ENCODE results near the gene FOXO3.
"Not testable (repeated sequence)": the region's sequence is repeated elsewhere in the genome, so short reads cannot be mapped to it uniquely, and the experiment has no call there.

The FOXO3 gene

DNA sequence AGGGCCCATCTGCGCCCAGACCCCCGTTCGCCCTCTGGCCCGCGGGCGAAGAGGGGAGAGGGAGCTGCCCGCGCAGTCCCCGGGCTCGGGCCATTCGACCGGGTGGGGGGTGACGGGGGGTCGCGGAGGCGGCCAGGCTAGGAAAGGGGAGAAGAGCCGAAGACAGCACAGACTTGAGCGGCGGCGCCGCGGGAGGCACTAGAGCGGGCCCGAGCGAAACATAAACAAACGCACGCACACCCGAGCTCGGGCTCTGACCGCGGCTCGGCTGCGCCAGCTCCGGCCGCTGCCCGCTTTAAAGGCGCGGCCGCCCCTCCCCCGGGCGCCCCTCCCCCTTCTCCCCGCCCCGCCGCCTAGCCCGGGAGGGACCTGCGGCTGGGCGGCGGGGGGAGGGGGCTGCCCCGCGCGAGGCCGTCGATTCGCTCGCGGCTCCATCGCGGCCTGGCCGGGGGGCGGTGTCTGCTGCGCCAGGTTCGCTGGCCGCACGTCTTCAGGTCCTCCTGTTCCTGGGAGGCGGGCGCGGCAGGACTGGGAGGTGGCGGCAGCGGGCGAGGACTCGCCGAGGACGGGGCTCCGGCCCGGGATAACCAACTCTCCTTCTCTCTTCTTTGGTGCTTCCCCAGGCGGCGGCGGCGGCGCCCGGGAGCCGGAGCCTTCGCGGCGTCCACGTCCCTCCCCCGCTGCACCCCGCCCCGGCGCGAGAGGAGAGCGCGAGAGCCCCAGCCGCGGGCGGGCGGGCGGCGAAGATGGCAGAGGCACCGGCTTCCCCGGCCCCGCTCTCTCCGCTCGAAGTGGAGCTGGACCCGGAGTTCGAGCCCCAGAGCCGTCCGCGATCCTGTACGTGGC, at the start of gene FOXO3:
Gene FOXO3, plus strand, starts transcription at position 455 of the 846 bp plus-strand sequence. Its CDS starts 292 bp downstream, at position 747.
- ATAC-seq = no peak

DNA sequence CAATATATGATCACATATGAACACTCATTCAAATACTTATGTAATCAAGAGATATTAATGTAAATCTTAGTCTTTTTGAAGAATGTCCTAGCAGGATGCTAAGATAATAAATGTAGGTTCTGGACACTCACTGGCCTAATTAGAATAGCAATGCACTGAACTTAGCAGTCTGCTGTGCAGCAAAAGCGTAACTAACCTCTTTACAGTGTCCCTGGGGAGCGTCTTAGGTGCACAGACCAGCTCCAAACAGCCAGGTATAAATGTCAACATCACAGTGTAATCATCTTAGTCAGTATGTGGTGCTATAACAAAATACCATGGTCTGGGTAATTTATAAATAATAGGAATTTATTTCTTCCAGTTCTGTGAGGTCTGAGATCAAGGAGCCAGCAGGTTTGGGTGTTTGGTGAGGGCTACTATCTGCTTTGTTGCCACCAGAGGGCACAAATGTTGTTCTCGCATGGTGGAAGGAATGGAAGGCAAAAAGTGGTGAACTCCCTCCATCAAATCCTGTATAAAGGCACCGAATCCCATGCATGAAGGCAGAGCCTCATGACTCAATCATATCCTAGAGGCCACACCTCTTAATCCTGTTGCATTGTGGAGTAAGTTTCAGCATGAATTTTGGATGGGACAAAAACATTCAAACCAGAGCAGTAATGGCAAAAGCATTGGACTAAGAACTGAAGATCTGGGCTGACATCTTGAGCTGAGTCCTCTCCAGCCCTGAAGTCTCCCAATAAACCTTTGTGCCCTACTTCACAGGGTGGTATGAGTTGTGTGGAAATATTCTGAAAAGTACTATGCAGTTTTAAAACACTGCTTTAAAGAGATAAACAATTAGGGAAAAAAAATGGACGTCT, 41.8 kb upstream of the FOXO3 start:
- no peak for ATAC-seq

DNA sequence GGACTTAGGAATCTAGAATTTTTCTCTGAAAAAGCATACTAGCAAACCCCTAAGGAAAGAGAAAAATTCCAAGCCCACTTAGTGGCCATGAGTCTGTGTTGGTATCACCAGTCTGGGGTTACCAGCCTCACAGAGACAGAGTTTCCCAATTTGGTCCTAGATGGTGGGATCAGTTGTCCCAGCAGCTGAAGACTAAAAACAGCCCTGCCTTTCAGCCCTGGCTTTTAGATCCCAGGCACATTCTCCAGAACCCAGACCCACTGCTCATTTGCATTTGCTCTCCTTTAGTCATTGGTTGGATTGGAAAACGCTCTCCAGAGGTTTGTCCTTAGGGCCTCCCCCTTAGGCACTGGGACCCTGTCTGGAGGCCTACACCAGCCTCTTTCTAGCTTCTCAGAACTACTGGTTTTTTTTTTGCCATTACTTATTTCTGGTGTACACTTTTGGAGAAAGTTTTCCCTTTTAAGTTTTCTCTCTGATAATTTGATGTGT, 39.1 kb upstream of the FOXO3 start:
- ATAC-seq = no peak

DNA sequence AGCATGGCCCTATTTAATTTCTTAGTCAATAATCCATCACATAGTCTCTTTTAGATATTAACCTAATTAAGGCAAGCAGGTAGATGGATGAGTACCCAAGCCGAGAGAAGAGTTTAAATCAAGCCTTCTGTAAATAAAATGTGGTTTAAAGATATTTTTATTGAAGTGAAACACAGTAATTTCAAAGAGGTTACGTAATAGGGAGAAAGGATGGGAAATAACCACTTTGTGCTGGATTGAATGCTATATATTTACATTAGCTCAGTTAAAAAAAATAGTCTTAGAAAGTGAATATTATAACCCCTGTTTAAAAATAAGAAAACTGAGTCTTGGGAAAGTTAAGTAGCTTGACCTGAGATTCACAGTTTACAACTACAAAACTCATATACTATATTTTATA, 37.0 kb upstream of the FOXO3 start:
- ATAC-seq = no peak

DNA sequence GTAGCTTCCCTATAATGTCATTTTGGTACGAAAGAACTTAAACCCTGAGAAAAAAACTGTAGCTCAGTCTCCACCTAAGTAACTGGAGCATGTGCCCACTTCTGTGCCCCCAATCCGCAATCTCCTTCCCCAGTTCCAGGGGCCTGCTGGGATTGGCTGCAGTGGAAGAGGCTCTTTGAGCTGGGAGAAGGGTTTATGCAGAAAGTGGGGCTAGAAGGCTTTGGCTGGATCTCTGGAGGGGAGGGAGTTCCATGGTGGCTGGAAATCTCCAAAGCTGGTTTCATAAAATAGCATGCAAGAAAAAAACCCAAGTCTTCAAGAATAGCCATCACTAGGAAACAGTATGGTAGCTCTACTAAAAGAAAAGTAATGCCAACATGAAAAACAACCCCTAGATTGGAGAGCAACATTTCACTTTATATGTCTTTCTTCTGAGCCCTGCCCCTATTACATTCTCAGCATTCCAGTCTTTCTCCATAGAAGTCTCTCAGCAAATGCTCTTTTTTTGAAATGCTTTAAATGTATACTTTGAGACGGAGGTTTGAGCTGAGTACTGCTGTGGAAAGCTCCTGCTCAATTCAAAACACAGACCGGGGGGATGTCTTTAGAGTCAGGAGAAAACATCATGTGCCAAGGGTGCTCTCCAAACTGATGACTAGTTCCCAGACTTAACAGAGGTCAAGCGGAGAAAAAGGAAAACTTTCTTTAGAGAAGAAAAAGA, 36.0 kb upstream of the FOXO3 start:
- no peak for ATAC-seq

DNA sequence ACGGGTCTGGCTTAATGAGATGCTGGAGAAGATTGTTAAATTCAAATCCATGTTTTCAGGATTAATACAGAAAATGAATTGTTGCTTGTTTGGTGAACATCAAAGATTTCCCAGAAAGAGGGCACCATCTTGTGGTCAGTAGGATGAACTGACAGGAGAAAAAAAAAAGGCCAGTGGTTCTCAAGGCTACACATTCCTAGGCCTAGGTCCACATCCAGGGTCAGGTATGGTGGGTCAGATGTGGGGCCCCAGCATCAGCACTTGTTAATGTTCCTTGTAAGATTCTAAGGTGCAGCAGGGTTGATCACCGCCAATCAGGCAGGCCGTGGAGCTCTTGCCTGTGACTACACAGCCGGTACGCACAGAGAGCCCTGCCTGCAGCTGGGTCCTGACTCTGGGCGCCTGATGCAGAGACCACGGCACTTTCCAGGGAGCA, 34.0 kb upstream of the FOXO3 start:
- ATAC-seq = no peak

DNA sequence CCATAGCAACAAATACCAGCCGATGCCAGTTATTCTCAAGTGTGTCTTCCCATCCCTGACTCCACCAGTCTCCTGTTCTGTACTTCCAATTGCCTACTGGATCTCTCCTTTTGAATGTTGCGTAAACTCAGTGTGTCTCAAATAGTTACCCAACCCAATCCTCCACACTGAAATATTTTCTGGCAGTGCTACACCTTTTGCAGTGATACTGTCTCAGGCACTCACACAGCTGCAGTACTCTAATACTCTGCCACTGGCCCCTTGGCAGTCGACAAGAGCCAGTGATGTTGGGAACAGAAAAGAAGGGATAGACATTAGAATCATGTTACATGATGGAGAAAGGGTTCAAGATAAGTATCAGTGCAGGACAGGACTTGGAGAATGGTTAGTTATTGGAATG, 31.8 kb upstream of the FOXO3 start:
- ATAC-seq = no peak

DNA sequence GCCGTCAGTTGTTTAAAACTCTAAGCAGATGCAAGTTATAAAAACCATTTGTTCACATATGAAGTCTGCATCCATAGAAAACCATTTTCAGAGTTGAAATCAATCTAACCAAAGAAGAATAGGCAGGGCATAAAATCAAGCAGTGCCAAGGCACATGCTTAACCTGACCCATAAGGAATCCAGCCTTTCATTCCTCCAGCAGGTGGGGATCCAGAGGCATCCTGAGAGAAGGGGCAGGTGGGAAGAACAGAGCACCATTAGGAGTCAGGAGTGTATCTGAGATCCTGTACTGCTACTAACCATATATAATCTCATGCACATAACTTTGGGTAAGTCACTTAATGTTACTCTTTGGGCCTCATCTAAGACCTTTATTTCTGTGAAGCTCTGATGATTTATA, 29.4 kb upstream of the FOXO3 start:
- no peak for ATAC-seq

DNA sequence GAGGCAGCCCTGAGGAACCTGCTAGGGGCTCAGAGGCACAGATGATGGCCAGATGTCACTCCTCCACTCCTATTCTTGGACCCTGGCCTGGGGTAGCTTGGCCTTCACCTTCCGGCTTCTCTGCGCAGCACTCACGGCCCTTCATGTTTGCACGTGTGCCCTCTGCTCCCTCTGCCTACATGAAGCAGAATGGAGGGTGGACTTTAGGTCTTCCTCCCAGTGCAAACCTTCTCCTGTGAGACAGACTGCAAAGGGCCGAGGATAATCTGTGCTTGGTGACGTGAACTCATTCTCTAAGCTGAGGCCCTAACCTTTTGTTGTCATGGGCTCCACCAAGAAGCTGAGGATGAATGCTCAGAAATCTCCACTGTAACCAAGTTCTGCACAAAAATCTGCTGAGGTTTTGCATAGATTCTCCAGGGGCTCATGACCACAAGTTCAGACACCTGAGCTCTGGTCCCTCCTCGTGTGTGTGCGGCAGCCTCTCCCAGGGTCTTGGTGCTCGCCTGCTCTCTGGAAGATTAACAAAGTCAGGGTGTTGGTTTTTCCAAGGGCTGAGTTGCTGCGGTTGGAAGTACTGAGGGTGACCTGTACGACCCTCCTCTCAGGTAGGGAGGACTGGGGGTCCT, 25.5 kb upstream of the FOXO3 start:
- no peak for ATAC-seq

DNA sequence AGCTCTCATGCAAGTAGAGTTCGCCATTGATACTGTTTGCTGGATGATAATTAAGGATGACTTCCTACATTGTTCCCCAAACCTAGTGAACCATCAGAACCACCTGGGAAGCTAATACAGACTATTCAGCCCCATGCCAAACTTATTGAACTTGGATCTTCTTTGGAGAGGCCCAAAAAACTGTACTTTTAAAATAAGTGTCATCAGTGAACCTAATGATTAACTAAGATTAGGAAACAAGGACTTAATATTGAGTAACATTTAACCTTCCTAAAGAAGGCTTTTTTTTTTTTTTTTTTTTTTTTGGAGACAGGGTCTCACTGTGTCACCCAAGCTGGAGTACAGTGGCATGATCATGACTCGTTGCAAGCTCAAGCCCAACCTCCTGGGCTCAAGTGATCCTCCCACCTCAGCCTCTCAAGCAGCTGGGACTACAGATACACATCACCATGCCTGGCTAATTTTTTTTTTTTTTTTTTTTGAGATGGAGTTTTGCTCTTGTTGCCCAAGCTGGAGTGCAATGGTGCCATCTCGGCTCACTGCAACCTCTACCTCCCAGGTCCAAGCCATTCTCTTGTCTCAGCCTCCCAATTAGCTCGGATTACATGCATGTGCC, 24.7 kb upstream of the FOXO3 start:
- not testable (repeated sequence) for ATAC-seq

DNA sequence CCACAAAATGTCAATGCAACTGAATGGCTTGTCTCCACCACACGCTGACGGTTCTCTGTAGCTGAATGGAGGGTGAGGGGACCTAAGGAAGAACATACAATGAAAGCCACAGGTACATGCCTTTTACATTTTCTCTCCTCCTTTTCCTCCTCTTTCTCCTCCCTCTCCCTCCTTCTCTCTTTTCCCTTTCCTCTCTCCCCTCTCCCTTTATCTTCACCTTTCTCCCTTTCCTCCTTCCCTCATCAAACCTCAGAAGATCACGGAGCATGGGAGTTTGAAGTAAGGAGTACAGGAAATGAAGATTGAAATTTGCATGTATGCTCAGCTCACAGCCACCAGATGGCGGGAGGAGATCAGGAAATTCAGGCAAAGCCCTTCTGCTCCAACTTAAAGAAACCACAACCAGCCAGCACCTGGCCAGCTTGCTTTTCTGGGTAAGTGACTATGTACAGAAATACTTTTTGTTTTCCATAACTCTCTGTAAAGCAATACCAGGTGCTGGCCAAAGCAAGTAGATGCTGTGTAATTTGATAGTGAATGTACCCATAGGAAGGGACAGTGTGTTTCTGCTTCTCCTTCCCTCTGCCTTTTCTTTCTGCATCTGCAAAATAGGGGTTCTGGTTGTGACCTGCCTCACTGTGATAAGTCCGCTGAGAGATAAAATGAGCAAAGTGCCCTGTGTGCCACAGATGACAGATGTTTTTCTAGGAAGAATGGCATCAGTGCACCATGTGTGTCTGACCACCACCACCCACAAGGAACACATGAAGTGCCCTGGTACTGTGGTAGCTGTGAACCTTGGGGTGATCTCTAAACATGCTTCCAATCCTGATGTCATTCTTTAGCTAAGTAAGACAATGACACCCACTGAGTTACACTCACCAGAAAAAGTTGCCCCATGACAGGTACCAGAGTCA, 18.6 kb upstream of the FOXO3 start:
- ATAC-seq = peak; percentile 48 to 63

DNA sequence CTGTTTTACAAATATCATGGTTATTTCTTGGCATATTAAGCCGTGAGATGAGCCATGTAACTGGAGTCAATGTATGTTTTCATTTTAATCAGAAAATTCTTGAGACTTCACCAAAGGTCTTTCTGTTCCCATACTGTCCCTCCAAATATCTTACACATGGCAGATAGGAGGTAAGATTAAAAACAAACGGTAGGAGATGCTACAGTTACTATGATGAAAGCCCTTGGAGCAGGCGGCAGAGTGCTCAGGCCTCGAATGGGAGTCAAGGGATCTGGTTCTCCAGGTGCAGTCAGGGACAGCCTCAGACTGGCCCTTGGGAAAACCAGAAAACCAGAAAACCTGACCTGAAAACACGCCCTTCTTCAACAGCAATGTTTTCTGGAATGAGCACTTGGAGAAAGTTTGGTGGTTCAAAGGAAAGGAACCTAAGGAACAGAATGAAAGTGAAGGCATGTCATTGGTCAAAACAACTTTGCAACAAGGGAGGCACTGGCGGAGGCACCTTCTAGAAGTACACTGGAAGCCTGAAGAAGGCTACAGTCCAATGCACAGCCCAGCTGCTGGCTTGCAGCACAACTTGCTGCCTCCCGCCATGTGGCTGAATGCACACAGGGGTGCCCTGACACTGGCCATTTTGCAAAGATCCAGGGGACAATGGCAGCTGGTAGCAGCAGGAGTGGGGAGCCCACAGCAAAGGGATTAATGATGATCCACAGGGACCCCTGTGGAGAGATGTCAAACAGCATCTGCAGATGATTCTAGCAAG, 17.4 kb upstream of the FOXO3 start:
- ATAC-seq = no peak

DNA sequence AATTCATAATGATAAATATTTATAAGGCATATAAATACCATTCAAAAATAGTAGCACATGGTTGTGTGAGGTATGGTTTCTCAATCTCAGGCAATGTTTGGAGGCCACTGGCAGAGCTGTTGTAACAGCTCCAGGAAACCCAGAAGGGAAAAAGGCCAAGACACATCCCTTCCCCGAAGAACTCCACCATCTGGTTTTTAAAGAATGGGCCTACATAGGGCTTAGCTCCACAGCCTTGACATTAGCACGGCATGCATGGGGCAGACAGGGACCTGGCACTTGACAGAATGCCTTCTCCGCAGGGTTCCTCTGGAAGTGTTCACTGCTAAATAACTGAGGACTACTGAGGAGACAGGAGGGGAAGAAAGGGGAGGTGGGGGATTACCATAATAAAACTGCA, 16.1 kb upstream of the FOXO3 start:
- ATAC-seq = no peak

DNA sequence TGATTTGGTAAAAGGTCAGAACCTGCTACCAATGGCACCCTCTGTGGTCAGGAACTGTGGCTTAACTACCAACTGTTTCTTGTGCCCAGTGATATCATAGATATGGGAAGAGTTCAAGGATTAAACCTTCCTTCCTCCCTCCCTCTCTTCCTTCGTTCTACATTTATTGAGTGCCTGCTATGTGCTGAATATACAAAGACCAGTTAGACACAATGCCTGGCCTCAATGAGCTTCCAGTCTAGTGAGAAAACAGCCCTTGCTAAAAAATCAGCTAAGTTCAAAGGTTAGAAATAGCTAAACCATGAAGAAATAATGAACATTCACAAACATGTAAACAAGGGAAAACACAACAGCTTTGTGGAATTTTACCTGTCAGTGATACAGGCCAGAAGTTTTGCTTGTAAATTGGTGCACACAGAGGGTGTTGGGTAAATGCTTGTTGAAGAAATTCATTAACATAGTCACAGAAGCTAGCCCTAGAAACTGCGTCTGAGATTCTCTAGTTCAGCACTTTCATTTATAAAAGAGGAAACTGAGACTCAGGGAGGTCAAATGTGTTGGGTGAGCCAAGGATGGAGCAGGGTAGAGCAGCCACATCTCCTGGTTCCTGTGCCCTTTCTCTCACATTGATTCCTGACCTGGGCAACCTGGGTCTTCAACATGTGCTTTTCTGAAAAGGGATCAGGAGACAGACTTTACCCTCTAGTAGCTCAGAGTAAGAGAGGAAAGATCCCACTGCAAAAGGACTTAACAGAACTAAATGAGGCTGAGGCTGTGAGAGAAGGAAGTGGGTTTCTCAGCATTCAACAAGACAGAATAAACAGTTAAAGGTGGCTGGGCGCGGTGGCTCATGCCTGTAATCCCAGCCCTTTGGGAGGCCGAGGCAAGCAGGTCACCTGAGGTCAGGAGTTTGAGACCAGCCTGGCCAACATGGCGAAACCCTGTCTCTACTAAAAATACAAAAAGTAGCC, 14.4 kb upstream of the FOXO3 start:
- no peak for ATAC-seq

DNA sequence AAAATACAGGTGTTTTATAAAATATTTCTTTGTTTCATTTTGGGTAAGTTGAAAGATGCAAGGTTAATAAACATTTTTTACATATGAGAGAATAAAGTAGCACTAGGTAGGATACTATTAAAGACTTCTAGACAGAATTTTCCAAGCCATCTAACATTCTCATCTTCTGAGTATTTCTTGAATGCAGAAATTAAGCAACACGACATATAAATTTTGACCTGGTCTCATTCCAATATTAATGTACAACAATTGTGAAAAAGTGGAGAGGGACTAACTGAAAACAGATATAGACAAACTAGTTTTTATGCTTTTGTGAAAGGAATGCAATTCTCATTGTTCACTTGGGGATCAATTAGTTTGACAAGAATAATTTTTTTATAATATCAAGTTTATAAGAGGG, 11.5 kb upstream of the FOXO3 start:
- ATAC-seq = no peak

DNA sequence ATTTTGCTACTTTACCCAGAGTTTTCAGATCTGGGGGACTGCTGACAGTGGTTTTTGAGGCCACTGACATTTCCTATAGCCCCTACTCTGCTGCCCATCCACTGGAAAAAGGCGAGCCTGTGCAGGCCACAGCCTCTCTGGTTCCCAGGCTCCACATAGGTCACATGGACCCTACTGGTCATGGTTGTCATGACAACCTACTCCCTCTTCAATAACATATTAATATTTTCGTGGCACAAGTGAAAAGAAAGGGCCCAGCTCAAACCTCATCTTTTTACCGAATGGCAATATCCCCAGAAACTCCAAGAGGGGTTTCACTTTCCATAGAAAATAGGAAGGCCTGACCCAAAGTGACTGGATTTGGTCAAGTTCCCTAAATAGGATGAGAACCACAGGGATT, 11.0 kb upstream of the FOXO3 start:
- ATAC-seq = no peak

DNA sequence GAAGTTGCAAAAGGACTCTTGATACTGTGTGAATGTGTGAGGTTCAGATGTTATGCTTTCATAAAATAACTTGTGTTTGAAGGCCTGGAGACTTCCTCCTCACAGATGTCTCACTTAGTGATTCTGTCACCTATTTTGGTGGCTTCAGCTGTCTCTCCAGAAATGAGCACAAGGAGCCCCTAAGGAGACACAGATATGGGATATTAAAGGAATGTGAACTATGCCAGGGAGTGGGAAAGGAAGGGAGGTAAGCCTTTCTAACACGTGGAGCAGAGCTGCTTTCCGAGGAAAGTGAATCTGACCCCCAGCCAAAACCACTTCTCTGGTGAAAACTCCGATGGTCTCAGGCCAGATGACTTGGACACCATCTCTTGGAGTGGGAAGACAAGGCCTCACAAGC, 10.5 kb upstream of the FOXO3 start:
- no peak for ATAC-seq

DNA sequence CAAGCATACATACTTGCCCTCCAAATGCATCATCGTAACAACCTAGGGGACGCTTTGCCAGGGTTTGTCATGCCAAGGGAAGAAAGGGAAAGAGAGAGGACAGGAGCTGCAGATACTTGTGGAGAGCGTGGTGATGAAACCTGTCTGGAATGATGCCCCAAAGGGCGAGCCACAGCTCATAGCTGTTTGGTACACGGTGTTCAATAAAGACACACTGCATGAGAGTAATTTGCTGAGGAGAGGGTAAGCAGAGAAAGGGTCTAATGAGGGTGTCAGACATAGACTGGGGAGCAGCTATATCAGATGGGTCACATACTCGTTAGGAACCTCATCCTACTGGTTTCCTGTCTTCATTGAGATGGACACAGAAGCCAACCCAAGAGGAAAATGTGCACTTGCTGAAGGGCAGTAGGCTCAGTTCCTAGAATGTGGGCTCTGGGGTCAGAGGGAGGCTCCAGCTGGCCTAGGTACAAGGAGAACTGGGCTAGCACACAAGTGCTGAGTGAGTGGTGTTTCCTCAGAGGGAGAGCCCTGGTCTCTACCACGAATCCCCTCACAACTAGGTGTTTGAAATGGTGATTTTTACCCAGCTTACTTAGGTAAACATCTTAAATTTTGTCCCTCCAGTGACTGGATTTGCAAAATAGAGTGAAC, 5.2 kb upstream of the FOXO3 start:
- ATAC-seq = no peak

Measured in activated CD4-positive, CD25-positive, alpha-beta regulatory T cell treated with anti-CD3 and anti-CD28 coated beads, Interleukin-2, amount 50 U/mL, for 24 hours (primary cell).